KMS-11 (cell line): ENCODE results near the gene STK32A.

Source experiments
- H2AFZ ChIP-seq: fragments of 200-600 bp; sonication (generic); 2 replicates; pipeline ENCODE4 v1.6.1; 2016; ENCODE audit warnings: antibody characterized with exemption, mixed run types, low read depth
- H3K27ac ChIP-seq: fragments of 200-600 bp; sonication (generic); 2 replicates; pipeline ENCODE4 v1.6.1; 2016; ENCODE audit warnings: mild to moderate bottlenecking, mixed run types
- H3K27me3 ChIP-seq: fragments of 200-600 bp; sonication (generic); 2 replicates; pipeline ENCODE4 v1.6.1; 2017; ENCODE audit warnings: mild to moderate bottlenecking, low read depth, mixed run types, moderate library complexity; ENCODE audit not compliant: insufficient read depth
- H3K36me3 ChIP-seq: fragments of 200-600 bp; sonication (generic); 2 replicates; pipeline ENCODE4 v1.6.1; 2017; ENCODE audit warnings: mild to moderate bottlenecking, mixed run types; ENCODE audit not compliant: insufficient read depth
- H3K4me1 ChIP-seq: fragments of 200-600 bp; sonication (generic); 2 replicates; pipeline ENCODE4 v1.6.1; 2016; ENCODE audit warnings: mild to moderate bottlenecking, low read depth, mixed run types; ENCODE audit not compliant: poor library complexity, severe bottlenecking
- H3K4me2 ChIP-seq: fragments of 200-600 bp; sonication (generic); 2 replicates; pipeline ENCODE4 v1.7.0; 2016; ENCODE audit warnings: mild to moderate bottlenecking, mixed run types
- H3K4me3 ChIP-seq: fragments of 200-600 bp; sonication (generic); IDR thresholded peaks from 2 replicates; pipeline ENCODE4 v1.6.1; 2017; ENCODE audit warnings: low read depth, low read length, mixed read lengths; ENCODE audit not compliant: insufficient read depth
- H3K79me2 ChIP-seq: fragments of 200-600 bp; sonication (generic); 2 replicates; pipeline ENCODE4 v1.6.1; 2016; ENCODE audit warnings: low read depth, mixed run types; ENCODE audit not compliant: insufficient read depth
- H3K9ac ChIP-seq: fragments of 200-600 bp; sonication (generic); 2 replicates; pipeline ENCODE4 v1.6.1; 2016; ENCODE audit warnings: mild to moderate bottlenecking, mixed run types
- H4K20me1 ChIP-seq: fragments of 200-600 bp; sonication (generic); 2 replicates; pipeline ENCODE4 v1.6.1; 2016; ENCODE audit warnings: mild to moderate bottlenecking, mixed run types; ENCODE audit not compliant: insufficient read depth
- TF ChIP-seq, protein P1 (sequence below): fragments of 200-600 bp; sonication (generic); conservative IDR thresholded peaks from 2 replicates; pipeline ENCODE4 v1.6.1; 2017; ENCODE audit warnings: low read depth, mild to moderate bottlenecking, antibody characterized with exemption, low read length, moderate library complexity, mixed read lengths

STK32A gene

GRCh38 chr5:147204576-147204975, 30.2 kb upstream of the STK32A start:
- Histone ChIP-seq H3K4me2 (no peak overlapping the region), H3K36me3 (no peaks in the 10 kb centered on the region), H3K27ac (no peak overlapping the region), H3K79me2 (no peaks in the 10 kb centered on the region), H3K4me1 (no peaks in the 10 kb centered on the region), H3K9ac (no peak overlapping the region), H4K20me1 (no peaks in the 10 kb centered on the region), H2AFZ (no peak overlapping the region), H3K4me3 (no peak overlapping the region), H3K27me3 (no peaks in the 10 kb centered on the region)
- TF ChIP-seq, protein P1, sequence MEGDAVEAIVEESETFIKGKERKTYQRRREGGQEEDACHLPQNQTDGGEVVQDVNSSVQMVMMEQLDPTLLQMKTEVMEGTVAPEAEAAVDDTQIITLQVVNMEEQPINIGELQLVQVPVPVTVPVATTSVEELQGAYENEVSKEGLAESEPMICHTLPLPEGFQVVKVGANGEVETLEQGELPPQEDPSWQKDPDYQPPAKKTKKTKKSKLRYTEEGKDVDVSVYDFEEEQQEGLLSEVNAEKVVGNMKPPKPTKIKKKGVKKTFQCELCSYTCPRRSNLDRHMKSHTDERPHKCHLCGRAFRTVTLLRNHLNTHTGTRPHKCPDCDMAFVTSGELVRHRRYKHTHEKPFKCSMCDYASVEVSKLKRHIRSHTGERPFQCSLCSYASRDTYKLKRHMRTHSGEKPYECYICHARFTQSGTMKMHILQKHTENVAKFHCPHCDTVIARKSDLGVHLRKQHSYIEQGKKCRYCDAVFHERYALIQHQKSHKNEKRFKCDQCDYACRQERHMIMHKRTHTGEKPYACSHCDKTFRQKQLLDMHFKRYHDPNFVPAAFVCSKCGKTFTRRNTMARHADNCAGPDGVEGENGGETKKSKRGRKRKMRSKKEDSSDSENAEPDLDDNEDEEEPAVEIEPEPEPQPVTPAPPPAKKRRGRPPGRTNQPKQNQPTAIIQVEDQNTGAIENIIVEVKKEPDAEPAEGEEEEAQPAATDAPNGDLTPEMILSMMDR, result no peak

DNA sequence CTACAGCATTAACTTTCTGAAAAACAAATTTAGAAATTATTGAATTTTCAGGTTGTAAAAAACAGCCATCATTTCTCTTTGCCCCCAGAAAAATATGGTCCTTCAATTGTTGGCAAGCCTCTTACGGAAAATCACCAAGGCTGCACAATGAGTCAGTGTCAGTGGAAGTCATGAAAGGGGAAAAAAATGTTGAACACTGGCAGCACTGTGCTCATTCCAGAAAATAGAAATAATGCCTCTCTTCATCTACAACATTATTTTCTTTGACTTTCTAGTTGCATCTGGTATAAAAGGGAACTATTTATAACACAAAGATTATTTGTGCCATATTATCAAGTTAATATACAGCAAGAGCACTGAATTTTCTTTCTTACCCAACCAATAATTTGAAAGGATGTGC, 26.7 kb upstream of the STK32A start:
- H2AFZ ChIP-seq, result no peak overlapping the region
- H3K4me3 ChIP-seq, result no peak overlapping the region
- H3K27me3 ChIP-seq, result no peaks in the 10 kb centered on the region
- TF ChIP-seq, protein P1, result no peak
- H4K20me1 ChIP-seq, result no peaks in the 10 kb centered on the region
- H3K79me2 ChIP-seq, result no peaks in the 10 kb centered on the region
- no peak overlapping the region for H3K4me2 ChIP-seq
- no peak overlapping the region for H3K9ac ChIP-seq
- no peaks in the 10 kb centered on the region for H3K4me1 ChIP-seq
- H3K36me3 ChIP-seq, result no peaks in the 10 kb centered on the region
- H3K27ac ChIP-seq, result no peak overlapping the region

- peak overlapping the region; percentile 17; the same call in 1 of the 2 replicates for H3K4me2 ChIP-seq
- TF ChIP-seq, protein P1, result no peak
- no peaks in the 10 kb centered on the region for H3K36me3 ChIP-seq
- peak overlapping the region; percentile 34; the same call in 1 of the 2 replicates for H2AFZ ChIP-seq
- H3K4me3 ChIP-seq, result no peak overlapping the region
- no peak overlapping the region for H3K27ac ChIP-seq
- no peak overlapping the region for H3K9ac ChIP-seq
- H3K27me3 ChIP-seq, result no peaks in the 10 kb centered on the region
- peaks cover 4% of the 10 kb centered on the region for H3K4me1 ChIP-seq
- H3K79me2 ChIP-seq, result no peaks in the 10 kb centered on the region
- no peaks in the 10 kb centered on the region for H4K20me1 ChIP-seq
Measured at GRCh38 chr5:147216552-147217154, 18.2 kb upstream of the STK32A start.

DNA sequence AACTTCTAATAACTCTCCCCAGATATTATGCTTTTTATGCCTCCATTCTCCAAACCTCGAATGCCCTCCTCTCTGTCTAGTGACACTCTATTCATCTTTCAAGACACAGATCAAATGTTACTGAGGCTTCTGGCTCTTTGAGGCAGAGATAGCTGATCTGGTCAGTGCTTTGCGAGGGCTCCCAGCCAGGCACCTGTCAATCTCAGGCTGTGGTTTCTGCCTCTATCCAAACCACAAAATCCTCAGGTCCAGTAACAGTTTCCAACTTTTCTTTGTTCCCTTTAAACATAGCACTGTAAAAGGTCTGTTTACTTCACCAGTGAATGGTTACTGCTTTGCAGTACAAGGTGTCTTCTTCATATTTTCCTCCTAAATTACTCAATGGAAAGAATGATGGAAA, 11.5 kb upstream of the STK32A start:
- H3K4me2 ChIP-seq, result no peak overlapping the region

More for the DNA sequence above, 11.5 kb upstream of the STK32A start:
- Histone ChIP-seq H4K20me1 (no peaks in the 10 kb centered on the region), H3K4me1 (peaks cover 9% of the 10 kb centered on the region), H2AFZ (no peak overlapping the region), H3K27ac (no peak overlapping the region), H3K4me3 (no peak overlapping the region), H3K36me3 (no peaks in the 10 kb centered on the region), H3K27me3 (no peaks in the 10 kb centered on the region), H3K9ac (no peak overlapping the region), H3K79me2 (no peaks in the 10 kb centered on the region)
- TF ChIP-seq, protein P1, result no peak
